WI38 (cell line): Measurements from ENCODE around the gene GCNT1.

Source experiments
- H3K4me3 ChIP-seq: 2 replicates; pipeline ENCODE4 v1.5.1; 2011; ENCODE audit warnings: low read depth, mild to moderate bottlenecking, control low read depth, low read length
- TF ChIP-seq, protein P1 (sequence below): IDR thresholded peaks from 2 replicates; pipeline ENCODE4 v1.5.1; 2012; ENCODE audit warnings: low read depth, mild to moderate bottlenecking, control low read depth, low read length

The GCNT1 gene

DNA sequence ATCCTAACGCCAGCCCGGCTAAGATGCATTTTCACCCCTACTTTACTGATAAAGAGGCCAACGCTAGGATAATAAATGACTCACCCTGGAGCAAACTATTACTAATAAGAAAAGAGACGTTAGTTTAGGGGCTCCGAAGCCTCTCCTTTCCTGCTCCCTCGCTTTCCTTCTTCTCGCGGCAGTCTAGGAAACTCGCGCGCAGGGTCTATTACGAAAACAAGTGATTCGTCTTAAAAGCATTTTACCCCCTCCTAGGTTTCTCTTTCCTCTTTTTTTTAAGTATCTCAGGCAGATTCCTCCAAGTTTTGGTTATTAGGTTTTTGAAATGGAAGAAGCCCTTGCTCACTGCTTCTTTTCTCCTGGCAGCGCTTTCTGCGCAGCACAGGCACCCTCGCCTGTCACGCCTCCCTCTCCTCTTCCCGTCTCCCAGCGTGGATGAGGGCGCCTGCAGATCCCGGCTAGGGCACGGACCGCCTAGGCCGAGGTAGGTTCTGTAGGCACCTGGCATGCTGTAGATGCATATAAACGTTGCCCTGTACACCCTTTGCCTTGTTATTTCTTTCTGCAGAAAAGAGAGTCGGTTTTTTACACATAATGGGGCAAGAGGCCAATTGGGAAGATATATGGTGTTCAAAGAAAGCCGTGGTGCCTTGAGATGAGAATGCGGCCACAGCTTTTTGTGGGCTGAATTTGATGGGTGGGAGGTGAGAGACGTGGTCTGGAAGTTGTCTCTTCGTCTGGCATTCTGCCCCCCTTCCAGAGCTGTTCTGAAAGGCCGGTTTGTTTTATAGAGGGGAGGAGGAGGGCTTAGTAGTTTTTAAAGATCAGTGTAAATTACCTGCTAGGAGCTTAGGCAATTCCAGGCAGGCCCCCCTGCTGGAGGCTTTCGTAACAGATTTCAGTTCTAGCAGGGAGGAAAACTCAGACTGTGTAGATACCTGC lies 983 bp downstream of the GCNT1 start:
- H3K4me3 ChIP-seq, result peak overlapping the region; percentile 65
- TF ChIP-seq, protein P1, sequence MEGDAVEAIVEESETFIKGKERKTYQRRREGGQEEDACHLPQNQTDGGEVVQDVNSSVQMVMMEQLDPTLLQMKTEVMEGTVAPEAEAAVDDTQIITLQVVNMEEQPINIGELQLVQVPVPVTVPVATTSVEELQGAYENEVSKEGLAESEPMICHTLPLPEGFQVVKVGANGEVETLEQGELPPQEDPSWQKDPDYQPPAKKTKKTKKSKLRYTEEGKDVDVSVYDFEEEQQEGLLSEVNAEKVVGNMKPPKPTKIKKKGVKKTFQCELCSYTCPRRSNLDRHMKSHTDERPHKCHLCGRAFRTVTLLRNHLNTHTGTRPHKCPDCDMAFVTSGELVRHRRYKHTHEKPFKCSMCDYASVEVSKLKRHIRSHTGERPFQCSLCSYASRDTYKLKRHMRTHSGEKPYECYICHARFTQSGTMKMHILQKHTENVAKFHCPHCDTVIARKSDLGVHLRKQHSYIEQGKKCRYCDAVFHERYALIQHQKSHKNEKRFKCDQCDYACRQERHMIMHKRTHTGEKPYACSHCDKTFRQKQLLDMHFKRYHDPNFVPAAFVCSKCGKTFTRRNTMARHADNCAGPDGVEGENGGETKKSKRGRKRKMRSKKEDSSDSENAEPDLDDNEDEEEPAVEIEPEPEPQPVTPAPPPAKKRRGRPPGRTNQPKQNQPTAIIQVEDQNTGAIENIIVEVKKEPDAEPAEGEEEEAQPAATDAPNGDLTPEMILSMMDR, result no peak

DNA sequence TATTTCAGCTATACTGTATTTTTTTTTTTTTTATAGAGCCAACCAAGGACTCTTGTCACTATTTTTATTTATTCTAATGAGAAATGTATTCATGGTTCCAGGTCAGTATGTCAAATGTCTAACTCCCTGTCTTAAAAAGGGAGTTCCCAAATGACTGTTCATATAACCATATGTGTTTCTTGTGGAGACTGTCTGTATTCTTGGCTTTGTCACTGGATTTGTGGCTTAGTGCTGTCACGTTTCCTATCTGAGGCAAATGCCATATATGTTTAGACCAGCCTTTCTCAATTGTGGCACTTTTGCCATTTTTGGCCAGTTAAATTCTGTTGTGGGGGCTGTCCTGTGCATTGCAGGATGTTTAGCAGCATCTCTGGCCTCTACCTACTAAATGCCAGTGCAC lies 3.1 kb downstream of the GCNT1 start:
- H3K4me3 ChIP-seq, result no peak overlapping the region

DNA sequence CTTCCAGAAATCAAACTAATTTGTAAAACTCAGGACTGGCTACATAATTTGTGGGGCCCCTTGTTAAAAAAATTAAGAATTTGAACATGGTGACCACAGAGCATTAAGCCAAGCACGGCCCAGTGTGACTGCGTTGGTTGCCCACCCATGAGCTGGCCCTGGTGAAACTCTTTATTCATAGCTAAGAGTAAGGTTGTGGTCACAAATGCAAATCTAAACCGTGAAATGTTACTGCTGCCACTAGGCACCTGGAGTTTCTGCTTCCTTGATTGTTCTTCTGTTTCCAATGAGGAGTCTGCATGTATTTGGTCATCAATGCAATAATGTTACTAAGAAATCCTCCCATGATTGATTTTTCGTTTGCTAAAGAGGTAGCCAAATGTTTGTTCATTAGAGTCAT lies 4.2 kb downstream of the GCNT1 start:
- H3K4me3 ChIP-seq, result no peak overlapping the region
- TF ChIP-seq, protein P1, result no peak

More for the DNA sequence above, 3.1 kb downstream of the GCNT1 start:
- TF ChIP-seq, protein P1, result no peak

DNA sequence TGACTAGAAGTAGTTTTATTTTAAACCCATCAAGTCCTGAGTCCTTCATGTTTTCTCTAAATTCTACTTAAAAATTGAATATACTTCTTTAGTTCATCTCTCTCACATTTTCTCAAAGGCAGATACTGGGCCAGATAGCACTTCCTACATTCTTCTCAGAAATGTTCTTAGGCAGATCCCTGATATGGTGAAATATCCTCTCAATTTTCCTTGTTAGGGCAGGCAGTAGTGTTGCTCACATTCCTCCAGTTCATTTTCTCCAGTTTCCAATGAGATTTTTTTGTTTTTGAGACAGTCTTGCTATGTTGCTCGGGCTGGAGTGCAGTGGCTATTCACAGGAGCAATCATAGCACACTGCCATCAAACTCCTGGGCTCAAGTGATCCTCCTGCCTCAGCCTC lies 5.7 kb downstream of the GCNT1 start:
- no peak overlapping the region for H3K4me3 ChIP-seq
- TF ChIP-seq, protein P1, result no peak

DNA sequence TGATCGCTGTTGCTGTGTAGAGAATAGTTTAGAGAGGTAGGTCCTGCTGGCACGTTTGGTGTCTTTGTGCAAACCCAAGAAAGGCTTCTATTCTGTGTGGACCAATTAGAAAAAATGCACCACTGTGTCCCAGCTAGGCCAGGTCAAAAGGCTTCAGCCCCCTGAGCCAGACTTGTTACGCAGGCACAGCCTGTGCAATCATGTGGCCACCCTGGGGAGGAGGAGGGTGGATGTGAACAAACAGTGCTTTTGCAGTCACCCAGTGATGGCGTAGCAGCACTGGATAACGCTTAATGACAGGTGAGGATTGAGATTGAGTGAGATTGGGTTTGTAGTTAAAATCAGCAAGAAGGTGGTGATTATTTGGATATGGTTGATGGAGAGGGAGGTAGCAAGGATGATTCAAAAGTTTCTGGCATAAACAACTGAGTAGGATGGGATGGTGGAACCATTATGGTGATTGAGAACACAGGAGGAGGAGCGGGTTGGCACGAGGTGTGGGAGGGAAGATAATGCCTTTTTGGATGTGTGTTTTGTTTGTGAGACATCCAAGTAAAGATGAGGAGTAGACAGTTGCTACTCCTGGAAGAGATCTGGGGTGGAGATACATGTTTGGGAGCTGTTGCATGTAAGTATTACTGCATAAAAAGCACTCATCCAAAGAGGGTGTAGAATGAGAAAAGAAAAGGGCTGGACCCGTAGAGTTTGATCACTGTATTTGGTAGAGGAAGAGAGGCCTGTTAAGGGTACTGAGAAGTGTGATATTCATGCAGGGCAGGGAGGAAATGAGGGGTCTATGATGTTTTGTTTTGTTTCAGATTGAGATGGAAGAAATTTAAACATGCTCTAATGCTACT lies 6.7 kb downstream of the GCNT1 start:
- H3K4me3 ChIP-seq, result no peak overlapping the region
- TF ChIP-seq, protein P1, result no peak

DNA sequence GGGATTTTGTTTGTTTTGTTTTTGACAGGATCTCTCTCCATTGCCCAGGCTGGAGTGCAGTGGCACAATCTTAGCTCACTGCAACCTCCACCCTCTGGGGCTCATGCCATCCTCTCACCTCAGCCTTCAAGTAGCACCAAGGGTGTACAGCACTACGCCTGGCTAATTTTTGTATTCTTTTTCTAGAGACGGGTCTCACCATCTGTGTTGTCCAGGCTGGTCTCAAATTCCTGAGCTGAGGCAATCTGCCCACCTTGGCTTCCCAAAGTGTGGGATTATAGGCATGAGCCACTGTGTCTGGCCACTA lies 7.3 kb downstream of the GCNT1 start:
- H3K4me3 ChIP-seq, result no peak overlapping the region
- TF ChIP-seq, protein P1, result no peak

DNA sequence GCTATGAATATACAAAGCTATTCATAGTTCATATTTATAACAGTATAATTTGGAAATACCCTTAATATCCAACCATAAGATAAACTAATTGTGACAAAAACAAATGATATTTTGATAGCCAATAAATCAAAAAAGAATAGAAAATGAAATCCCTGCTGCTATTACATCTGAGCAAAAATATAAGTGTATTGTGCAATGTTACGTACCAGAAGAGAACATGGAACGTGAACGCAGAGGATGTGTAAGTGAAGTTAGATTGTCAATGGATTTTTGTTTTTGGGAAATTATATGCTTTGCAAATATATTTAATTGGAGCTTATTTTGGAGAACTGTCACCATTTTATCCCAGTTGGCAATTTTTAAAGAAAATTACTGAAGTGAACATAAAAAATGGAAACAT lies 15.4 kb downstream of the GCNT1 start:
- no peak overlapping the region for H3K4me3 ChIP-seq
- TF ChIP-seq, protein P1, result no peak
